ENCODE data around the gene MRC2.
A peak's percentile ranks its signal among the peaks of the same experiment; 100 is the strongest.

Gene MRC2

GRCh38 chr17:62665599-62665998 lies 38.1 kb downstream of the MRC2 start:
- no peak for DNase-seq

DNA sequence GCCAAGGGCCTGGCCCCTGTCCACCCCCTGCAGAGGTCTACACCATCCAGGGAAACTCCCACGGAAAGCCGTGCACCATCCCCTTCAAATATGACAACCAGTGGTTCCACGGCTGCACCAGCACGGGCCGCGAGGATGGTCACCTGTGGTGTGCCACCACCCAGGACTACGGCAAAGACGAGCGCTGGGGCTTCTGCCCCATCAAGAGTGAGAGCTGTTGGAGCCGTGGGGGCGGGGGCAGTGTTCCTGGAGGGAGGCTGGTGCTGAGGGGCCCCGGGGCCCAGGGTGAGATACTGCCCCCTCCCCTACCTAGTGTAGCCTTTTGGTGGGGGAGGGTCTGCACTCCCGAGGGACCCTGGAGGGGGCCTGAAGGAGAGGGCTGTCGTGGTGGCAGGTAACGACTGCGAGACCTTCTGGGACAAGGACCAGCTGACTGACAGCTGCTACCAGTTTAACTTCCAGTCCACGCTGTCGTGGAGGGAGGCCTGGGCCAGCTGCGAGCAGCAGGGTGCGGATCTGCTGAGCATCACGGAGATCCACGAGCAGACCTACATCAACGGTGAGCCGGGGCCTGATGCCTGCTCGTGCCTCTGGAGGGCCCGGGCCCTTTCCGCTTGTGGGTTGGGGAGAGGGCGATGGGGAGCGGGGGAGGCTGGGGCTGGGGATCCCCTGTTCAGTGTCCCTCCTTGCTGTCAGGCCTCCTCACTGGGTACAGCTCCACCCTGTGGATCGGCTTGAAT lies 38.8 kb downstream of the MRC2 start:
- no peak for DNase-seq

- DNase-seq, result no peak
Measured at GRCh38 chr17:62666801-62667591, 39.5 kb downstream of the MRC2 start.

GRCh38 chr17:62668091-62668804 lies 40.8 kb downstream of the MRC2 start:
- peak; percentile 27 for DNase-seq

- DNase-seq, result no peak
Measured at GRCh38 chr17:62670202-62670821, 42.8 kb downstream of the MRC2 start.

- peak; percentile 65 for DNase-seq
Measured at GRCh38 chr17:62671553-62671952, 44.1 kb downstream of the MRC2 start.

- no peak for DNase-seq
Measured at GRCh38 chr17:62672957-62673356, 45.5 kb downstream of the MRC2 start.

DNA sequence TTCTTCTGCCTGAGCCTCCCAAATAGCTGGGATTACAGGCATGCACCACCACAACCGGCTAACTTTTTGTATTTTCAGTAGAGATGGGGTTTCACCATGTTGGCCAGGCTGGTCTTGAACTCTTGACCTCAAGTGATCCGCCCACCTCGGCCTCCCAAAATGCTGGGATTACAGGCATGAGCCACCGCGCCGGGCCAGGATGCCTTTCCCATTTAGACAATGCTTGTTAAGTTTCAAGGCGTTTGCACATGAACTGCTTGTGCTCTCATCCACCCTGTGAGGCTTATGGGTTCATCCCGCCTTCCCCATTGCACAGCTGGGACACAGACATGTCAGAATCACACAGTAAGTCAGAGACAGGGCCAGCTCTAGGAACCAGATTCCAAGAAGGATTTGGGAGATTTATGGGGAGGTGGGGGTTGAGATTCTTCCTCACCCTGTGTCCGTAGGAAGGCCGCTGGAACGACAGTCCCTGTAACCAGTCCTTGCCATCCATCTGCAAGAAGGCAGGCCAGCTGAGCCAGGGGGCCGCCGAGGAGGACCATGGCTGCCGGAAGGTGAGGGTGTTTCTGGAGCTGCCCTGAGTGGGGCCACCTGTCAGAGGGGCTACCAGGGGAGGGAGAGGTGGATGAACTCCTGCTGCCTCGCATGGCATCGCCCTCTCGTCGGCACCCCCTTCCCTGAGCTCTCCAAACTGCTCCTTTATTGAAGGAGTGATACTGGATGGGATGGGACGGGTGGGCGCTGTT lies 46.3 kb downstream of the MRC2 start:
- DNase-seq, result no peak

- no peak for DNase-seq
Measured at GRCh38 chr17:62674363-62674739, 46.9 kb downstream of the MRC2 start.

GRCh38 chr17:62674841-62675240 lies 47.4 kb downstream of the MRC2 start:
- DNase-seq, result no peak

DNA sequence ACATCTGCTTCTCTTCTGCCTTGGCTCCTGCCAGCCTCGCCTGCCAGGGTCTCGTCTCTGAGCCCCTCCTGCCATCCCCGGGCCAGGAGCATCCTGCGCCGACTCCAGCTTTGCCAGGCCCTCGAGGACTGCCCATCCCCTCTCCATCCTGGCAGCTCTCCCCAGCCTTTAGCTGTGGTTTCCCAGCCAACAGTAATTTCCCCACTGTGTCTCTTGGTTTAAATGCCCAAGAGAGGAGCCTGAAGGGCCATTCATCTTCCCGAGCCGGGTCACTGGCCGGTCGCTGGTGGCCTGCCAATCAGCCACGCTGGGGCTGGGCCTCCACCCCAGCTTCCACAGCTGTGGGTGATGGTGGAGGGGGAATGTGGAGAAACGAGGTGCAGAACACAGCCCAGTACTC lies 47.8 kb downstream of the MRC2 start:
- DNase-seq, result no peak

DNA sequence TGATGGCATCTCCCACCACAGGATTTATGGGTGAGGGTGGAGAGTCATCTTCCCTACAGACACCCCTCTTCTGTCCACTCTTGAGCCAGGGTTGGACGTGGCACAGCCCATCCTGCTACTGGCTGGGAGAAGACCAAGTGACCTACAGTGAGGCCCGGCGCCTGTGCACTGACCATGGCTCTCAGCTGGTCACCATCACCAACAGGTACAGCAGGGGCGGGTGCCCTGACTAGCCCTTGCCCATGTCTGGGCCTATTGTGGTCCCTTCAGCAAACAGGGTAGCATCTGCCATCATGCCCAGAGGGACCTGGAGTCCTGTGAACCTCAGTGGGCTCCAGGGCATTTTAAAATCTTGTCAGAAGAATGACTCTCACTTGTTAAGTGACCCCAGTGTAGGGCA lies 48.2 kb downstream of the MRC2 start:
- DNase-seq, result no peak

GRCh38 chr17:62676231-62676943 lies 48.9 kb downstream of the MRC2 start:
- DNase-seq, result no peak

GRCh38 chr17:62676952-62677596 lies 49.6 kb downstream of the MRC2 start:
- no peak for DNase-seq

DNA sequence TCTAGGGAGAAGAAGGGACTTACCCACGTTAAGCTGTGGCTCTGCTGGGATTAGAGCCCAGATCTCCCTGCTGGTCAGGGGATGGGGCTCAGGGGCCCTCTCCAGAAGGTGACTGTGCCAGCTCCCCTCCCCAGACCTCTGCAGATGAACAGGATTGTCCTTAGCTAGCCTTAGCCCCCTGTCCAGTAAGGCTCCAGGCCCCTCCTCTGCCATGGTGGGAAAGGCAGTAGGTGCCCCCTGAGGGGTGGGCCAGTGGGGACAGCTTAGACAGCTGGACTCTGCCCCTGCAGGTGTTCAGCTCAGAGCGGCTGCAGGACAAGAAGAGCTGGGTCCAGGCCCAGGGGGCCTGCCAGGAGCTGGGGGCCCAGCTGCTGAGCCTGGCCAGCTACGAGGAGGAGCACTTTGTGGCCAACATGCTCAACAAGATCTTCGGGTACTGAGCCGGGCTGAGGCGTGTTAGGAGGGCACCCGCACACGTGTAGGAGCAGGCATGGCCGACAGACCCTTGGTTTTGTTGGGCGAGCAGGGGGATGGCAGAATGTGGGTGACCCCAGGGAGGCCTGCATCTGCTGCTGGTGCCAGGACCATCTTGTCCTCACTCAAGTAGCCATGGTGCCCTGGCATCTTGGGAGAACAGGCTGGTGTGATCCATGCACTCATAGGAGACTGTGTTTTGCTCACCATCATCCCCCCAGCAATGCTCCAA lies 50.9 kb downstream of the MRC2 start:
- DNase-seq, result no peak

DNA sequence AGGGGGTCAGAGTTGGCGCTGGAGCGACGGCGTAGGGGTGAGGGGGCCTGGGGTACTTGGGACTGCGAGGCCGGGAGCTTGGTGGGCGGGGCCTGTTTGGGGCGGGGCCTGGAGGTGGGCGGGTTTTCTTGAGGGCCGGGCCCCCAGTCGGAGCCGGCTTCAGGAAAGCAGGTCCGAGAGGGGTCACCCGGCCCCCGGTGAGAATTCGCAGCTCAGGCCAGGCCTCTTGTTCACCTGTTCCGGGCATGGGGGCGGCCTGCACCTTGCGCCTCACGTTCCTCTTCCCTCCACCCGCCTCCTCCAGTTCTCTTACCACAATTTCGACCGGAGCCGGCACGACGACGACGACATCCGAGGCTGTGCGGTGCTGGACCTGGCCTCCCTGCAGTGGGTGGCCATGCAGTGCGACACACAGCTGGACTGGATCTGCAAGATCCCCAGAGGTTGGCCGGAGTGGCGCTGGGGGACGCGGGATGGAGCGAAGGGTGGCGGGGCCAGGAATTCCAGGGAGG lies 52.5 kb downstream of the MRC2 start:
- no peak for DNase-seq

DNA sequence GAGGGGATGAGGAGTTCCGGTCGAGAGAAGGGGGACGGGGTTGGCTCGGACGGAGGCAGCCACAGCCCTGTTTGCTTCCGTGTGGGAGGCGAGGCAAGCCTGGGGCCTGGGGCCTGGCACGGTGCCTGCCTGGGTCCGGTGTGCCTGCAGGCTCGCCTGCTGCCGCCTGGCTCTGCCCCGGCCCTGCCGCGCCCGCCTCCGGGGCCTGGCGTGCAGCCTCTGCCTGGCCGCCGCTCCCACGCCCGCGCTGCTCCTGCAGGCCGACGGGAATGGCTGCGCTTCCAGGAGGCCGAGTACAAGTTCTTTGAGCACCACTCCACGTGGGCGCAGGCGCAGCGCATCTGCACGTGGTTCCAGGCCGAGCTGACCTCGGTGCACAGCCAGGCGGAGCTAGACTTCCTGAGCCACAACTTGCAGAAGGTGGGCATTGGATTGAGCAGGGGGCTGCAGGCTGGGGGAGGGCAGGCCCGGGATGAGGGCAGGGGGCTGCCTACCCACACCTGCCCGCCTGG lies 53.1 kb downstream of the MRC2 start:
- no peak for DNase-seq

- no peak for DNase-seq
Measured at GRCh38 chr17:62681061-62681938, 53.8 kb downstream of the MRC2 start.

GRCh38 chr17:62681939-62682381 lies 54.5 kb downstream of the MRC2 start:
- DNase-seq, result no peak
